Body of pancreas (tissue), 4 donors: ENCODE results near the gene KLK3. TPM values are rescaled to one million over a fixed set of nuclear protein-coding genes. Genes with fewer than 3 reads are reported as not detected.

Source experiments
- ATAC-seq: fragments of 150-250 bp; one replicate; pipeline ENCODE4 v1.9.1; 2016
- DNase-seq, 4 donors: peaks; one replicate each; pipeline ENCODE4 v3.0.0-alpha.2; 2019
- H3K27ac ChIP-seq, 4 donors: fragments of 200-600 bp; sonication (generic); 1 replicate in 3 of 4; 2 replicates in 1 of 4; pipeline versions ENCODE4 v1.5.1 to v1.6.1; 2016 to 2019; ENCODE audit warnings: mild to moderate bottlenecking in 1 of 4, mixed read lengths in 1 of 4, moderate library complexity in 1 of 4
- H3K27me3 ChIP-seq, 2 donors: fragments of 200-600 bp; sonication (generic); one replicate each; pipeline ENCODE4 v1.6.0; 2016; ENCODE audit warnings: mild to moderate bottlenecking in 1 of 2
- H3K36me3 ChIP-seq, 2 donors: fragments of 200-600 bp; sonication (generic); replicated peaks in 1 of 2; 2 replicates each; pipeline ENCODE4 v1.5.1; 2016; ENCODE audit warnings: low read depth in 2 of 2; ENCODE audit not compliant: insufficient read depth in 1 of 2
- H3K4me1 ChIP-seq: fragments of 200-600 bp; sonication (generic); one replicate; pipeline ENCODE4 v1.6.0; 2016
- H3K4me3 ChIP-seq, 2 donors: fragments of 200-600 bp; sonication (generic); 1 replicate in 1 of 2; 2 replicates in 1 of 2; pipeline ENCODE4 v1.5.1; 2016 to 2019
- H3K9me3 ChIP-seq, 3 donors: fragments of 200-600 bp; sonication (generic); 1 replicate in 2 of 3; 2 replicates in 1 of 3; pipeline ENCODE4 v1.5.1; 2016
- POLR2A ChIP-seq, 3 donors: fragments of 450-650 bp; IDR thresholded peaks; one replicate each; pipeline ENCODE4 v1.6.1; 2016; ENCODE audit warnings: antibody characterized with exemption in 3 of 3, mild to moderate bottlenecking in 2 of 3
- WGBS, 2 donors: methylation state at CpG; one replicate each; pipeline ENCODE4 v1.1.5; 2017; 5-methylcytosine and 5-hydroxymethylcytosine counted together
- intact Hi-C: fragments of 100-400 bp; cut with DNase I; formaldehyde crosslinking; loops from one replicate; pipeline ENCODE4 v1.15.1; 2023
- total RNA-seq, 2 donors: library from RNA; depleted of rRNA; stranded (reverse); fragments of >200 nt; gene quantifications; one replicate each; pipeline ENCODE4 v1.1.0, GENCODE V29; 2016
- TF ChIP-seq, protein P1 (sequence below), 7 experiments: fragments of 450-650 bp in 4 of 7; fragments of 200-600 bp in 3 of 7; sonication (generic) in 3 of 7; IDR thresholded peaks; one replicate each; pipeline ENCODE4 v1.5.1; 2016 to 2019; ENCODE audit warnings: antibody characterized with exemption in 7 of 7

Gene KLK3
- total RNA-seq, 2 donors from 2014 or later: not detected

DNA sequence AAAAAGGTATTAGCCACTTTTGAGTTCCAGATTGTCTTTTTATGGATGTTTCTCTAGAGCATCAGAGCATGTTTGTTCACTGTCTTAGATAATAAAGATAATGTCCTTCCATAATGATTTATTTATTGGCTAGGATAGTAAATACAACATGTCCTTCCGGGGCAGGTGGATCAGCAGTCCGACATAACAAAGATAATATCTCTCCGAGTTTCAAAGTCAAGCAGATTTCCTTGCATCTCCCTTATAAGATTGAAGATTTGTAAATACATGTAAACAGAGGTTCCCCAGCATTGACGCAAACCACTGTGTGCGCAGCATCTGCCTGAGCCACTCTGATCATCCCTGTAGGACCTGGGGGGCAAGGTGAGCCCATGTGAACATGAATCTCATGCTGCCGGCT lies 12.6 kb upstream of the KLK3 start:
- TF ChIP-seq, protein P1, sequence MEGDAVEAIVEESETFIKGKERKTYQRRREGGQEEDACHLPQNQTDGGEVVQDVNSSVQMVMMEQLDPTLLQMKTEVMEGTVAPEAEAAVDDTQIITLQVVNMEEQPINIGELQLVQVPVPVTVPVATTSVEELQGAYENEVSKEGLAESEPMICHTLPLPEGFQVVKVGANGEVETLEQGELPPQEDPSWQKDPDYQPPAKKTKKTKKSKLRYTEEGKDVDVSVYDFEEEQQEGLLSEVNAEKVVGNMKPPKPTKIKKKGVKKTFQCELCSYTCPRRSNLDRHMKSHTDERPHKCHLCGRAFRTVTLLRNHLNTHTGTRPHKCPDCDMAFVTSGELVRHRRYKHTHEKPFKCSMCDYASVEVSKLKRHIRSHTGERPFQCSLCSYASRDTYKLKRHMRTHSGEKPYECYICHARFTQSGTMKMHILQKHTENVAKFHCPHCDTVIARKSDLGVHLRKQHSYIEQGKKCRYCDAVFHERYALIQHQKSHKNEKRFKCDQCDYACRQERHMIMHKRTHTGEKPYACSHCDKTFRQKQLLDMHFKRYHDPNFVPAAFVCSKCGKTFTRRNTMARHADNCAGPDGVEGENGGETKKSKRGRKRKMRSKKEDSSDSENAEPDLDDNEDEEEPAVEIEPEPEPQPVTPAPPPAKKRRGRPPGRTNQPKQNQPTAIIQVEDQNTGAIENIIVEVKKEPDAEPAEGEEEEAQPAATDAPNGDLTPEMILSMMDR (IDR thresholded peaks at IDR 0.05): no peak
- no peak for TF ChIP-seq POLR2A (IDR thresholded peaks at IDR 0.05)
- DNase-seq (no peak), ATAC-seq (no peak)
- no peak overlapping the region for H3K4me3 ChIP-seq
- no peaks in the 10 kb centered on the region for H3K27me3 ChIP-seq
- 57 to 61% methylated on average over 6 of the region's 6 CpGs for WGBS, 2 donors
- H3K36me3 ChIP-seq: no peaks in the 10 kb centered on the region
- H3K9me3 ChIP-seq: peaks cover 0 to 10% (median 0%) of the 10 kb centered on the region in 3 donors
- no peak overlapping the region for H3K27ac ChIP-seq
- intact Hi-C loops: no loop called here
- no peaks in the 10 kb centered on the region for H3K4me1 ChIP-seq

DNA sequence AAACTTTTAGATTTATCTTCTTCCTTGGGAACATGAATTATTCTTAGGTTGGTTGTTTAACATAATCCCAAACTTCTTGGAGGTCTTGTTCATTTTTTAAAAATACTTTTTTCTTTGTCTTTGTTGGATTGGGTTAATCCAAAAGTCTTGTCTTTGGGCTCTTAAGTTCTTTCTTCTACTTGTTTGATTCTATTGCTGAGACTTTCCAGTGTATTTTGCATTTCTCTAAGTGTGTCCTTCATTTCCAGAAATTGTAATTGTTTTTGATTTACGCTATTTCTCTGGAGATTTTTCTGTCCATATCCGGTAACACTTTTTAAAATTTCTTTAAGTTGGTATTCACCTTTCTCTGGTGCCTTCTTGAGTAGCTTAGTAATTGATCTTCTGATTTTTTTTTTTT lies 11.5 kb upstream of the KLK3 start:
- no peak for DNase-seq
- Histone ChIP-seq H3K27ac (no peak overlapping the region), H3K4me1 (no peaks in the 10 kb centered on the region), H3K9me3 (peaks cover 0 to 10% (median 0%) of the 10 kb centered on the region in 3 donors), H3K27me3 (no peaks in the 10 kb centered on the region), H3K4me3 (no peak overlapping the region), H3K36me3 (no peaks in the 10 kb centered on the region)
- ATAC-seq: no peak
- intact Hi-C loops: no loop called here
- 89 to 90% methylated on average over 2 of the region's 2 CpGs for WGBS, 2 donors
- TF ChIP-seq, protein P1 (IDR thresholded peaks at IDR 0.05): no peak
- no peak for TF ChIP-seq POLR2A (IDR thresholded peaks at IDR 0.05)

- Histone ChIP-seq H3K36me3 (no peaks in the 10 kb centered on the region), H3K9me3 (peaks cover 0 to 10% (median 0%) of the 10 kb centered on the region in 3 donors), H3K27me3 (no peaks in the 10 kb centered on the region), H3K4me3 (no peak overlapping the region), H3K27ac (no peak overlapping the region), H3K4me1 (no peaks in the 10 kb centered on the region)
- DNase-seq: no peak
- TF ChIP-seq, protein P1 (IDR thresholded peaks at IDR 0.05): no peak
- TF ChIP-seq POLR2A (IDR thresholded peaks at IDR 0.05): no peak
- intact Hi-C loops: no loop called here
- WGBS, 2 donors: 63 to 67% methylated on average over 6 to 7 of the region's 7 CpGs
- no peak for ATAC-seq
These were observed 11.0 kb upstream of the KLK3 start for GRCh38 chr19:50843701-50844221.

DNA sequence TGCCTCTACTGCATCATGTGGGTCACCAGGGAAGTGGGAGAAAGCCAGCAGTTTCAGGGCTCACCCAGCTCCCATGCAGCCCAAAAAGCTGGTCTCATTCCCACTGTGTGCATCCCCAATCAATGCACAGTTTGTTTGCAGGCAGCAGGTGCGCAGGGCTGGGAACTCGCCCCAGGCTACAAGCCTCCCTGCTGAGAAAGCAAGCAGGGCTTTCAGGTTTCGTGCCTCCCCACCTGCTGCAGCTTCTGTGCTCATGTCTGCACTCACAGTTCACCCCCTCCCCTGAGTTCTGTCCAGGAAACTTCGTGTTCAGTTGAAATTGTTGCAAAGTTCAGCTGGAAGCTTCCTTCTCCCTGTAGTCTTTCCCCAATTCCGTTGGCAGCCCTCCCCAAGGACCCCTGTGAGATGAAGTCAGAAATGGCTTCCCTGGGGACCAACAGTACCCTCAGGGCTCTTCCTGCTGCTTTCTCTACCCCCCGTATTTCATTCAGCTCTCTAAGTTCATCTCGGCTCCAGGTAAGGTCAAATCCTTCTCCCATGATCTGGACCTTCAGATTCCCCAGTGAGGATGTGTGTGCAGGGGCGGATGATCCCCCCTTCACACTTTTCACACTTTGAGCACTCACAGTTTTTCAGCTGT lies 10.3 kb upstream of the KLK3 start:
- no peak overlapping the region for H3K27ac ChIP-seq
- intact Hi-C loops: no loop called here
- no peaks in the 10 kb centered on the region for H3K4me1 ChIP-seq
- no peak for TF ChIP-seq POLR2A (IDR thresholded peaks at IDR 0.05)
- TF ChIP-seq, protein P1 (IDR thresholded peaks at IDR 0.05): no peak
- H3K36me3 ChIP-seq: no peaks in the 10 kb centered on the region
- DNase-seq: no peak
- H3K4me3 ChIP-seq: no peak overlapping the region
- no peak for ATAC-seq
- H3K9me3 ChIP-seq: peaks cover 0 to 10% (median 0%) of the 10 kb centered on the region in 3 donors
- WGBS, 2 donors: 62 to 80% methylated on average over 8 of the region's 8 CpGs
- no peaks in the 10 kb centered on the region for H3K27me3 ChIP-seq

DNA sequence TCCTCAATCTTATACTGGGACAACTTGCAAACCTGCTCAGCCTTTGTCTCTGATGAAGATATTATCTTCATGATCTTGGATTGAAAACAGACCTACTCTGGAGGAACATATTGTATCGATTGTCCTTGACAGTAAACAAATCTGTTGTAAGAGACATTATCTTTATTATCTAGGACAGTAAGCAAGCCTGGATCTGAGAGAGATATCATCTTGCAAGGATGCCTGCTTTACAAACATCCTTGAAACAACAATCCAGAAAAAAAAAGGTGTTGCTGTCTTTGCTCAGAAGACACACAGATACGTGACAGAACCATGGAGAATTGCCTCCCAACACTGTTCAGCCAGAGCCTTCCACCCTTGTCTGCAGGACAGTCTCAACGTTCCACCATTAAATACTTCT lies 4.0 kb upstream of the KLK3 start:
- Histone ChIP-seq H3K9me3 (no peaks in the 10 kb centered on the region), H3K4me3 (no peak overlapping the region), H3K36me3 (no peaks in the 10 kb centered on the region), H3K4me1 (no peaks in the 10 kb centered on the region), H3K27me3 (no peaks in the 10 kb centered on the region), H3K27ac (no peak overlapping the region)
- 32 to 40% methylated on average over 3 of the region's 3 CpGs for WGBS, 2 donors
- TF ChIP-seq, protein P1 (IDR thresholded peaks at IDR 0.05): no peak
- TF ChIP-seq POLR2A (IDR thresholded peaks at IDR 0.05): no peak
- intact Hi-C loops: no loop called here
- ATAC-seq (no peak), DNase-seq (no peak)
